Tibial nerve (tissue), 3 donors: ENCODE data around the gene ABLIM2.

Experiments
- POLR2A ChIP-seq, 2 donors: fragments of 450-650 bp; IDR thresholded peaks; one replicate each; pipeline ENCODE4 v1.6.1; 2017; ENCODE audit warnings: antibody characterized with exemption in 2 of 2, mild to moderate bottlenecking in 2 of 2, moderate library complexity in 2 of 2
- TF ChIP-seq, protein P1 (sequence below), 5 experiments: fragments of 200-600 bp in 3 of 5; fragments of 450-650 bp in 2 of 5; sonication (generic) in 3 of 5; IDR thresholded peaks; one replicate each; pipeline ENCODE4 v1.5.1; 2016 to 2019; ENCODE audit warnings: antibody characterized with exemption in 5 of 5, mild to moderate bottlenecking in 3 of 5, moderate library complexity in 2 of 5

DNA sequence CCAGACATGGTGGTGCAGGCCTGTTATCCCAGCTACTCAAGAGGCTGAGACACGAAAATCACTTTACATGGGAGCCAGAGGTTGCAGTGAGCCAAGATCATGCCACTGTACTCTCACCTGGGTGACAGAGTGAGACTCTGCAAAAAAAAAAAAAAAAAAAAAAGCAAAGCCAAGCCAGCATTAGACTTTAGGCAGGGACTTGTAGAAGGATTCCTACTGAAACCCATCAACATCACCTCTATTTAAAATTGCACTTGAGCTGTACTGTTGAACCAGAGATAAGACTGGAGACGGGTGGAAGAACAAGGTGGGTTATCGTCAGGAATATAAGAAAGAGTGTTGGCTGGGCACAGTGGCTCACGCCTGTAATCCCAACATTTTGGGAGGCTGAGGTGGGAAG, 203.2 kb downstream of the ABLIM2 start:
- no peak for TF ChIP-seq POLR2A (IDR thresholded peaks at IDR 0.05)
- TF ChIP-seq, protein P1, sequence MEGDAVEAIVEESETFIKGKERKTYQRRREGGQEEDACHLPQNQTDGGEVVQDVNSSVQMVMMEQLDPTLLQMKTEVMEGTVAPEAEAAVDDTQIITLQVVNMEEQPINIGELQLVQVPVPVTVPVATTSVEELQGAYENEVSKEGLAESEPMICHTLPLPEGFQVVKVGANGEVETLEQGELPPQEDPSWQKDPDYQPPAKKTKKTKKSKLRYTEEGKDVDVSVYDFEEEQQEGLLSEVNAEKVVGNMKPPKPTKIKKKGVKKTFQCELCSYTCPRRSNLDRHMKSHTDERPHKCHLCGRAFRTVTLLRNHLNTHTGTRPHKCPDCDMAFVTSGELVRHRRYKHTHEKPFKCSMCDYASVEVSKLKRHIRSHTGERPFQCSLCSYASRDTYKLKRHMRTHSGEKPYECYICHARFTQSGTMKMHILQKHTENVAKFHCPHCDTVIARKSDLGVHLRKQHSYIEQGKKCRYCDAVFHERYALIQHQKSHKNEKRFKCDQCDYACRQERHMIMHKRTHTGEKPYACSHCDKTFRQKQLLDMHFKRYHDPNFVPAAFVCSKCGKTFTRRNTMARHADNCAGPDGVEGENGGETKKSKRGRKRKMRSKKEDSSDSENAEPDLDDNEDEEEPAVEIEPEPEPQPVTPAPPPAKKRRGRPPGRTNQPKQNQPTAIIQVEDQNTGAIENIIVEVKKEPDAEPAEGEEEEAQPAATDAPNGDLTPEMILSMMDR (IDR thresholded peaks at IDR 0.05), result no peak
